ENCODE measurements around the gene AATF. TPM values are rescaled to one million over a fixed set of nuclear protein-coding genes. Genes with fewer than 3 reads are reported as not detected.

AATF gene
- total and polyA plus RNA-seq, 9 donors = 28.5 to 73.6 (median 42.5) TPM

GRCh38 chr17:36918211-36918691 lies 30.5 kb upstream of the AATF start:
- Histone ChIP-seq H3K4me1 (ENCODE audit: insufficient read depth) (no peaks in the 10 kb centered on the region), H3K9me3 (no peaks in the 10 kb centered on the region), H3K36me3 (no peaks in the 10 kb centered on the region), H3K27ac (no peak overlapping the region), H3K27me3 (no peaks in the 10 kb centered on the region), H3K4me3 (no peak overlapping the region)
- no peak for TF ChIP-seq POLR2A (IDR thresholded peaks at IDR 0.05)
- TF ChIP-seq EP300 (IDR thresholded peaks at IDR 0.05) = no peak
- TF ChIP-seq, protein P1, sequence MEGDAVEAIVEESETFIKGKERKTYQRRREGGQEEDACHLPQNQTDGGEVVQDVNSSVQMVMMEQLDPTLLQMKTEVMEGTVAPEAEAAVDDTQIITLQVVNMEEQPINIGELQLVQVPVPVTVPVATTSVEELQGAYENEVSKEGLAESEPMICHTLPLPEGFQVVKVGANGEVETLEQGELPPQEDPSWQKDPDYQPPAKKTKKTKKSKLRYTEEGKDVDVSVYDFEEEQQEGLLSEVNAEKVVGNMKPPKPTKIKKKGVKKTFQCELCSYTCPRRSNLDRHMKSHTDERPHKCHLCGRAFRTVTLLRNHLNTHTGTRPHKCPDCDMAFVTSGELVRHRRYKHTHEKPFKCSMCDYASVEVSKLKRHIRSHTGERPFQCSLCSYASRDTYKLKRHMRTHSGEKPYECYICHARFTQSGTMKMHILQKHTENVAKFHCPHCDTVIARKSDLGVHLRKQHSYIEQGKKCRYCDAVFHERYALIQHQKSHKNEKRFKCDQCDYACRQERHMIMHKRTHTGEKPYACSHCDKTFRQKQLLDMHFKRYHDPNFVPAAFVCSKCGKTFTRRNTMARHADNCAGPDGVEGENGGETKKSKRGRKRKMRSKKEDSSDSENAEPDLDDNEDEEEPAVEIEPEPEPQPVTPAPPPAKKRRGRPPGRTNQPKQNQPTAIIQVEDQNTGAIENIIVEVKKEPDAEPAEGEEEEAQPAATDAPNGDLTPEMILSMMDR (IDR thresholded peaks at IDR 0.05) = no peak
- intact Hi-C loops (cut with DNase I) = no loop called here
- 21 to 34% (median 24%) methylated on average over 3 of the region's 3 CpGs for WGBS, 3 donors
- no peak for DNase-seq

DNA sequence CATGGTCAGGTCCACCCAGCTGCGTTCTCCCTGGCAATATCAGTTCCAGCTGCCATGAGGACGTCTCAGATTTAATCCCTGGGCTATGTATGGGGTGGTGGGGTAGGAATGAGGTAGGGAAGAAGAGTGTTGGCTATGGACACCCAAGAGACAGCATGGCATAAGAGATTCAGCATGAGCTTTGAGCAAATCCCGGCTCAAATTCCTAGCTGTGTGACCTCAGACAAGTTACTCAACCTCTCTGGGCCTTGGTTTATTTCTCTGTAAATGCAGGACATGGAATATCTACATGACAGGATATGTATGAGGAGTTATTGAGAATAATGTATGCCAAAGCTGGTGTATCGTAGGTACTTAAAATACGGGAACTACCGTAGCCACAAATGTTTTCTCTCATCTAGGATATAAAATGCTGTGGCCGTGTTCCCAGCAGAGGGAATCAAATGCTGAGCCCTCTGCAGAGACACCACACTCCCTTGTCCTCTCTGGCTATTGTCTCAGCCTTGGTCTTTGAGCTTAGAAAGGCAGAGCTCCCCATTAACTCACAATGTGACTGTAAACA lies 29.3 kb upstream of the AATF start:
- H3K27ac ChIP-seq = no peak overlapping the region
- no peak overlapping the region for H3K4me3 ChIP-seq
- WGBS, 3 donors = 73 to 81% (median 77%) methylated on average over 7 of the region's 7 CpGs
- H3K36me3 ChIP-seq = no peaks in the 10 kb centered on the region
- DNase-seq = no peak
- intact Hi-C loops (cut with DNase I) = no loop called here
- H3K27me3 ChIP-seq = no peaks in the 10 kb centered on the region
- no peaks in the 10 kb centered on the region for H3K4me1 ChIP-seq (ENCODE audit: insufficient read depth)
- H3K9me3 ChIP-seq = no peaks in the 10 kb centered on the region
- no peak for TF ChIP-seq EP300 (IDR thresholded peaks at IDR 0.05)
- TF ChIP-seq, protein P1 (IDR thresholded peaks at IDR 0.05) = no peak
- TF ChIP-seq POLR2A (IDR thresholded peaks at IDR 0.05) = no peak

DNA sequence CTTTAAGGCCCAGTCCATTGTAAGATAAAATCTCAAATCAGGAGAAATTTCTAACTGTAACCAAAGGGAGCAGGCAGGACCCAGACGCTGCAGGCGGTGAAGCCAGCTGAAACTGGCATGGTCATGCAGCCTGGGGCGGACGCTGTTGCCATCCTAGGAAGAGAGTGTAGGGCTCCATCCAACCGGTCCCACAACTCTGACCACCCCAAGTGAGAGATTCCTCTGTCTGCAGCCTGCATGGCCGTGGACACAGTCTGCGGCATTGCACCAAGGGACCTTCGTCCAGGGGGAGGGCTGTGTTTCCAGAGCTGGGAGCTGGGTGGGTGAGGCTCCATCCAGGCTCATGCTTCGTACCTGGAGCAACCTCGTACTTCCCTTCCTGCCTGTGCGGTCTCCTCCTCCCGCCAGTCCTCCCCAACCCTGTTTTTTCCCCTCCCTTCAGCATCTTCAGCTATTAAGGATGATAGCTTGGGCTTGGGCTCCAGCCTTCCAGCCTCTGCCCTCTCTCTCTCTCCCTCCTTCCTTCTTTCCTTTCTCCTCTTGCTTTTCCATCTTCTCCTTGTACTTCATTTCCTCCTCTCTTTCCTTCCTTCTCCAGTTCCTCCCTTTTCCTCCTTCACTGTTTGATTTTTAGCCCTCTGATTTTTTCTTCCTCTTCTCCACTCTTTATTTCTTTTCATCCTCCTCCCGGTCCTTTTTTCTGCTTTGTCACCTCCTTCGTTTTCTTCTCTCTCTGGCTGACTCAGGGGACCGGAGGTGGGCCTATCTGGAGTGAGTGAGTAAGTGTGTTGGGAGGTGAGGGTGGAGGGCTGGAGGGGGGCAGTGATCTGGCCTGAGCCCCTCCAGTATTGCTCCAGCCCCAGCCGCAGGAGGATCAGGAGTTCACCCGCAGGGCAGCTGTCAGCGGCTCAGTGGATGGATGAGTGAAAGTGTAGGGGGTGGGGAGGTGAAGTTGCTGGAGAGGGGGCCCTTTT lies 28.4 kb upstream of the AATF start:
- no peak for DNase-seq
- intact Hi-C loops (cut with DNase I) = no loop called here
- no peak overlapping the region for H3K4me3 ChIP-seq
- H3K27ac ChIP-seq = no peak overlapping the region
- no peaks in the 10 kb centered on the region for H3K27me3 ChIP-seq
- no peaks in the 10 kb centered on the region for H3K9me3 ChIP-seq
- H3K4me1 ChIP-seq (ENCODE audit: insufficient read depth) = no peaks in the 10 kb centered on the region
- WGBS, 3 donors = 40 to 49% (median 45%) methylated on average over 18 of the region's 18 CpGs
- TF ChIP-seq EP300 (IDR thresholded peaks at IDR 0.05) (no peak), POLR2A (IDR thresholded peaks at IDR 0.05) (no peak)
- TF ChIP-seq, protein P1 (IDR thresholded peaks at IDR 0.05) = no peak
- no peaks in the 10 kb centered on the region for H3K36me3 ChIP-seq

DNA sequence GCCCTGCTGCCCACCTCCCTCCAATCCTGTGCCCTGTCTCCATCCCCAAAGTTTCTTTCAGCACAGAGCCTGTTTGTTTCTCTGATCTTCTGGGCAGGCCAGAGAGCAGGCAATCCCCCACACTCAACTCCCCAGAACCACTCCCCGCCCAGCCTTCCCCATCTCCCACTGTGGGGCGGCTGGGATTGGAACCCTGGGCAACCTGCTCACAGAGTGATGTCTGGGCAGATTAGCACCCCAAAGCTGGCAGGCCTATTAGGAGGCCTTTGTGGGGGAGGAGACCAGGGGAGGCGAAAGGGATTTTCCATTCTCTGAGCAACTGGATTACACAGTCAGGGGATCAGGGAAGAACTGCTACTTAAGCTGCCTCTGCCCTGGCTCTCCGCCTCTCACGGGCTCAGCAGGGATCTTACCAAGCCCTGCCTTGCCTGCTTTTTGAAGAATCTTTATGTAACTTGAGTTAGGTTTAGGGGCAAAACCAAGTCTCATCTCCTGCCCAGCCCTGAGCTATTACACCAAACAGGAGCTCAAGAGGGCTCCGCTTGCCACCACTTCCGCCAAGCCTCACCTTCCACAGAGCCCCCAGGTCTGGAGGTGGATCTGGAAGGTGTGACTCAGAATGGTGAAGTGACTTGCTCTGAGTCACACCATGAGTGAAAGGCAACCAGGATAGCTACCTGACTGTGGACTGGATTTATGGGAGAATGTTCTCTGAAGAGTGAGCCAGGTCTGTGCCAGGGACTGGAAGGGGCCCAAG lies 27.5 kb upstream of the AATF start:
- Histone ChIP-seq H3K9me3 (no peaks in the 10 kb centered on the region), H3K27me3 (no peaks in the 10 kb centered on the region), H3K4me3 (no peak overlapping the region), H3K4me1 (ENCODE audit: insufficient read depth) (no peaks in the 10 kb centered on the region), H3K27ac (no peak overlapping the region), H3K36me3 (no peaks in the 10 kb centered on the region)
- 48 to 53% (median 52%) methylated on average over 7 of the region's 7 CpGs for WGBS, 3 donors
- intact Hi-C loops (cut with DNase I) = no loop called here
- no peak for DNase-seq
- TF ChIP-seq, protein P1 (IDR thresholded peaks at IDR 0.05) = no peak
- TF ChIP-seq EP300 (IDR thresholded peaks at IDR 0.05) (no peak), POLR2A (IDR thresholded peaks at IDR 0.05) (no peak)

Data from ovary (tissue), 9 donors.